HepG2 (cell line): Measurements from ENCODE around the gene HDAC4. TPM values are rescaled to one million over a fixed set of nuclear protein-coding genes. Genes with fewer than 3 reads are reported as not detected.
A peak's percentile ranks its signal among the peaks of the same experiment; 100 is the strongest.

Source experiments
- AKNA ChIP-seq: sonication (generic); formaldehyde crosslinking; IDR thresholded peaks from 2 replicates; pipeline ENCODE4 v1.4.0; 2020; ENCODE audit warnings: missing genetic modification reagents, borderline replicate concordance
- EP300 ChIP-seq, 3 experiments: sonication (generic) in 1 of 3; formaldehyde crosslinking in 1 of 3; IDR thresholded peaks; 2 replicates each; pipeline versions ENCODE4 v1.5.1 to v1.6.1; 2011 to 2020; ENCODE audit warnings: low read depth in 2 of 3, low read length in 2 of 3, borderline replicate concordance in 1 of 3, improper control_type of control experiment in 1 of 3, mild to moderate bottlenecking in 1 of 3, missing genetic modification reagents in 1 of 3, moderate library complexity in 1 of 3
- ISL2 ChIP-seq: sonication (generic); formaldehyde crosslinking; IDR thresholded peaks from 2 replicates; pipeline ENCODE4 v1.5.0; 2020; ENCODE audit warnings: missing genetic modification reagents
- JDP2 ChIP-seq: sonication (generic); formaldehyde crosslinking; IDR thresholded peaks from 2 replicates; pipeline ENCODE4 v1.8.1; 2022; ENCODE audit warnings: missing genetic modification reagents, borderline replicate concordance
- LRRFIP1 ChIP-seq: sonication (generic); formaldehyde crosslinking; conservative IDR thresholded peaks from 2 replicates; pipeline ENCODE4 v1.4.0; 2020; ENCODE audit warnings: missing genetic modification reagents
- NFIC ChIP-seq: IDR thresholded peaks from 2 replicates; pipeline ENCODE4 v1.6.1; 2012; ENCODE audit warnings: mild to moderate bottlenecking, low read length, inconsistent platforms
- PPARG ChIP-seq: conservative IDR thresholded peaks from 2 replicates; pipeline ENCODE4 v1.6.1; 2016; ENCODE audit warnings: missing biosample characterization, missing genetic modification reagents
- RBAK ChIP-seq: sonication (generic); formaldehyde crosslinking; IDR thresholded peaks from 2 replicates; pipeline ENCODE4 v1.5.1; 2020; ENCODE audit warnings: mild to moderate bottlenecking, missing genetic modification reagents
- SNRNP70 ChIP-seq: fragments of 200-400 bp; formaldehyde crosslinking; IDR thresholded peaks from 2 replicates; pipeline ENCODE4 v1.6.1; 2017; ENCODE audit warnings: mild to moderate bottlenecking, low read depth, low read length, moderate library complexity
- SUZ12 ChIP-seq: fragments of 150-350 bp; IDR thresholded peaks from 2 replicates; pipeline ENCODE4 v1.6.1; 2014; ENCODE audit warnings: low read depth, low read length
- YEATS4 ChIP-seq: sonication (generic); formaldehyde crosslinking; IDR thresholded peaks from 2 replicates; pipeline ENCODE4 v1.4.0; 2020; ENCODE audit warnings: missing genetic modification reagents, borderline replicate concordance
- ZFP36 ChIP-seq: fragments of 150-350 bp; IDR thresholded peaks from 2 replicates; pipeline ENCODE4 v1.6.1; 2018; ENCODE audit warnings: borderline replicate concordance, low read length, low read depth; ENCODE audit not compliant: partially characterized antibody
- ZNF136 ChIP-seq: sonication (generic); formaldehyde crosslinking; IDR thresholded peaks from 2 replicates; pipeline ENCODE4 v1.8.1; 2022; ENCODE audit warnings: low read depth, mild to moderate bottlenecking, moderate library complexity, missing genetic modification reagents
- ZNF296 ChIP-seq: sonication (generic); formaldehyde crosslinking; conservative IDR thresholded peaks from 2 replicates; pipeline ENCODE4 v1.5.0; 2020; ENCODE audit warnings: mild to moderate bottlenecking, missing genetic modification reagents
- ZNF460 ChIP-seq: sonication (generic); formaldehyde crosslinking; IDR thresholded peaks from 2 replicates; pipeline ENCODE4 v1.5.1; 2020; ENCODE audit warnings: missing genetic modification reagents, mild to moderate bottlenecking, borderline replicate concordance
- ZNF879 ChIP-seq: sonication (generic); formaldehyde crosslinking; IDR thresholded peaks from 2 replicates; pipeline ENCODE4 v1.8.1; 2023; ENCODE audit warnings: missing genetic modification reagents
- polyA plus RNA-seq, 8 experiments: library from polyadenylated mRNA; depleted of rRNA in 3 of 8; stranded (reverse) in 7 of 8; unstranded in 1 of 8; fragments of >200 nt; fragmentation: Illumina TruSeq in 4 of 8; extraction: Trizol in 4 of 8; gene quantifications; 2 replicates each; pipeline versions ENCODE4 v1.2.1 to v1.2.3, GENCODE V29; 2011 to 2016; ENCODE audit warnings: low read depth in 4 of 8, missing spikeins in 1 of 8, mixed read lengths in 1 of 8; ENCODE audit not compliant: insufficient read depth in 1 of 8
- total RNA-seq, 5 experiments: library from RNA; depleted of rRNA; stranded (reverse); fragments of >200 nt; fragmentation: Illumina TruSeq; extraction: Trizol; gene quantifications; 2 replicates each; pipeline ENCODE4 v1.2.3, GENCODE V29; 2016; ENCODE audit warnings: low read depth in 1 of 5
- TF ChIP-seq, protein P1 (sequence below): sonication (generic); formaldehyde crosslinking; IDR thresholded peaks from 2 replicates; pipeline ENCODE4 v1.4.0; 2020; ENCODE audit warnings: low read depth, missing genetic modification reagents

The HDAC4 gene
- total and polyA plus RNA-seq, 2 of the 13 experiments (the other 11 are each of a cell fraction or from before 2014, with no cell fraction given): 10.1 to 11.5 TPM

DNA sequence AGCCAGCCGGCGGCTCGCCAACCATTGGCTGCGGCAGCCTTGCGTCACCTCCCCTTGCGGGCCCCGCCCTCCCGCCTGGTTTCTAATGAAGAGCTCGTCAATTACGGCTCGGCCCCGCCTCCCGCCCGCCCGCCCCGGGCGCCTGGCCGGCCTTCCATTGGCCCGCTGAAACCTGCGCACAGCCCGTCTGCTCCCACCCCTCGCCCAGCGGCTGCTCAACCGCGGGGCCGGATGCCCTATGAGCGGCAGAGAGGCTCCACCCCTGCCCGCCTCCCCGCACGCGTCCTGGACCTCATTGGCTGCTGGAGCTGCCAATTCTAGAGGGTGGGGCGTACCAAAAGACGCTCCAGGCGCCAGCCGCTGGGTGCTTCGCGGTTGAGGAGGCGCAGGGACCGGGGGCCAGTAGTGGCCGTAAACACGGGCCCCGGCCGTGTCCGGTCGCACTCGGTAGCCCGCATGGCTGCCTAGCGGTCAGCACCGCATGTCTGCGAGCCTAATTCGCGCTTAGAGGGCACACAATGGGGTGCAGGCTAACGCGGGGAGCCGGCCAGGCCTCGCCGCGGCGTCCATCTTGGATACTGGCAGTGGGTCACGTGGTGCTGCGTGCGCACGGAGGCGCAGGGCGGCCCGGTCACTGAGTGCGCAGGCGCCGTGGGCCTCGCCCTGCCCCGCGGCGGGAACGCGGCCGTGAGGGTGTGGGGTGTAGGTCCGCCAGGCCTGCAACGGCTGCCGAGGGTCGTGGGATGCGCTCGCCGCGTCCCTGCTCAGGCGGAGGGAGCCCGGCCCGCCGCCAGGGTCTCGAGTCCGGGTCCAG is 454 bp upstream of the HDAC4 start (continued):
- TF ChIP-seq AKNA (CRISPR knock-in tag): peak; percentile 96
- peak; percentile 96; the same call in 1 of the 2 replicates for TF ChIP-seq ZNF879 (CRISPR knock-in tag)
- TF ChIP-seq, protein P1, sequence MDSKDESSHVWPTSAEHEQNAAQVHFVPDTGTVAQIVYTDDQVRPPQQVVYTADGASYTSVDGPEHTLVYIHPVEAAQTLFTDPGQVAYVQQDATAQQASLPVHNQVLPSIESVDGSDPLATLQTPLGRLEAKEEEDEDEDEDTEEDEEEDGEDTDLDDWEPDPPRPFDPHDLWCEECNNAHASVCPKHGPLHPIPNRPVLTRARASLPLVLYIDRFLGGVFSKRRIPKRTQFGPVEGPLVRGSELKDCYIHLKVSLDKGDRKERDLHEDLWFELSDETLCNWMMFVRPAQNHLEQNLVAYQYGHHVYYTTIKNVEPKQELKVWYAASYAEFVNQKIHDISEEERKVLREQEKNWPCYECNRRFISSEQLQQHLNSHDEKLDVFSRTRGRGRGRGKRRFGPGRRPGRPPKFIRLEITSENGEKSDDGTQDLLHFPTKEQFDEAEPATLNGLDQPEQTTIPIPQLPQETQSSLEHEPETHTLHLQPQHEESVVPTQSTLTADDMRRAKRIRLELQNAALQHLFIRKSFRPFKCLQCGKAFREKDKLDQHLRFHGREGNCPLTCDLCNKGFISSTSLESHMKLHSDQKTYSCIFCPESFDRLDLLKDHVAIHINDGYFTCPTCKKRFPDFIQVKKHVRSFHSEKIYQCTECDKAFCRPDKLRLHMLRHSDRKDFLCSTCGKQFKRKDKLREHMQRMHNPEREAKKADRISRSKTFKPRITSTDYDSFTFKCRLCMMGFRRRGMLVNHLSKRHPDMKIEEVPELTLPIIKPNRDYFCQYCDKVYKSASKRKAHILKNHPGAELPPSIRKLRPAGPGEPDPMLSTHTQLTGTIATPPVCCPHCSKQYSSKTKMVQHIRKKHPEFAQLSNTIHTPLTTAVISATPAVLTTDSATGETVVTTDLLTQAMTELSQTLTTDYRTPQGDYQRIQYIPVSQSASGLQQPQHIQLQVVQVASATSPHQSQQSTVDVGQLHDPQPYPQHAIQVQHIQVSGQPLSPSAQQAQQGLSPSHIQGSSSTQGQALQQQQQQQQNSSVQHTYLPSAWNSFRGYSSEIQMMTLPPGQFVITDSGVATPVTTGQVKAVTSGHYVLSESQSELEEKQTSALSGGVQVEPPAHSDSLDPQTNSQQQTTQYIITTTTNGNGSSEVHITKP: peak; percentile 86
- no peak for TF ChIP-seq ZNF460 (CRISPR knock-in tag)
- no peak for TF ChIP-seq SNRNP70
- TF ChIP-seq PPARG (CRISPR knock-in tag): peak; percentile 38; the same call in 1 of the 2 replicates
- TF ChIP-seq ZNF136 (CRISPR knock-in tag): peak; percentile 95; the same call in 1 of the 2 replicates
- TF ChIP-seq NFIC: no peak
- no peak for TF ChIP-seq ZFP36
- TF ChIP-seq SUZ12: no peak
- TF ChIP-seq EP300 (IDR thresholded peaks at IDR 0.05; ENCODE audit: low read depth in 2 of 2, low read length in 2 of 2): peak in 1 of 2 experiments; percentile 51; a peak in 2 of 4 replicates
- peak; percentile 78 for TF ChIP-seq EP300 (CRISPR knock-in tag; IDR thresholded peaks at IDR 0.05; ENCODE audit: borderline replicate concordance)
- peak; percentile 100 for TF ChIP-seq YEATS4 (CRISPR knock-in tag)
- peak; percentile 71 for TF ChIP-seq RBAK (CRISPR knock-in tag)
- TF ChIP-seq ISL2: peak; percentile 90
- TF ChIP-seq LRRFIP1: no peak
- no peak; the same call in 1 of the 2 replicates for TF ChIP-seq ZNF296 (CRISPR knock-in tag)
- TF ChIP-seq JDP2 (CRISPR knock-in tag): peak; percentile 92
